Nephron progenitor cell (in vitro differentiated cells): ENCODE results near the gene SYT12.

Source experiments
- DNase-seq: peaks from one replicate; pipeline ENCODE4 v3.0.0; 2021
- H3K27ac Mint-ChIP-seq: 2 replicates; pipeline ENCODE4 v1.8.0; 2021; ENCODE audit warnings: mild to moderate bottlenecking, moderate library complexity, mixed read lengths
- H3K27me3 Mint-ChIP-seq: 2 replicates; pipeline ENCODE4 v1.8.0; 2021; ENCODE audit warnings: mild to moderate bottlenecking, low read depth, mixed read lengths; ENCODE audit not compliant: poor library complexity
- H3K36me3 Mint-ChIP-seq: 2 replicates; pipeline ENCODE4 v1.8.0; 2021; ENCODE audit warnings: low read depth, mixed read lengths
- H3K4me1 Mint-ChIP-seq: 2 replicates; pipeline ENCODE4 v1.8.0; 2021; ENCODE audit warnings: mixed read lengths
- H3K4me3 Mint-ChIP-seq: 2 replicates; pipeline ENCODE4 v1.8.0; 2021; ENCODE audit warnings: mild to moderate bottlenecking, moderate library complexity, mixed read lengths
- H3K9me3 Mint-ChIP-seq: 2 replicates; pipeline ENCODE4 v1.8.0; 2021; ENCODE audit warnings: mild to moderate bottlenecking, moderate library complexity, mixed read lengths
- TF ChIP-seq, protein P1 (sequence below): fragments of 200-600 bp; sonication (generic); IDR thresholded peaks from 2 replicates; pipeline ENCODE4 v1.5.0; 2021; ENCODE audit warnings: antibody characterized with exemption

Gene SYT12

DNA sequence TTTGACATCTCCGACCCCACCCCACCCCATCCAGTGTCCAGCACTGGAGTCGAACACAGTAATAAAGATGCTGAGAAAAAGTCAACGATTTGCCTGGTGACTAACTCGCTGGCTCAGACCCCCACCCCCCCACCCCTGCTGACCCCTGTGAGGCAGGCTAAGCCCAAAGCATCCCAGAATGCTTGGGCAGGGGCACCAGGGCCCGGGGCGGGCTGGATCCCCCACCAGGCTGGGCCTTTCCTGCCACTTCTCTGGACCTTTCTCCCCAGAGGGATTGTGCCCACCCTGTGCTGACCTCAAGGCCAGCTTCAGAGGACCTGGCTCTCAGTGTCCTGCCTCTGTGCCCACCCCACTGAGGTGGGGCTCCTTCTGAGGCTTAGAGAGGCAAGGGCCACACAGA, 46.0 kb upstream of the SYT12 start:
- no peaks in the 10 kb centered on the region for H3K36me3 Mint-ChIP-seq
- no peak overlapping the region for H3K27ac Mint-ChIP-seq
- TF ChIP-seq, protein P1, sequence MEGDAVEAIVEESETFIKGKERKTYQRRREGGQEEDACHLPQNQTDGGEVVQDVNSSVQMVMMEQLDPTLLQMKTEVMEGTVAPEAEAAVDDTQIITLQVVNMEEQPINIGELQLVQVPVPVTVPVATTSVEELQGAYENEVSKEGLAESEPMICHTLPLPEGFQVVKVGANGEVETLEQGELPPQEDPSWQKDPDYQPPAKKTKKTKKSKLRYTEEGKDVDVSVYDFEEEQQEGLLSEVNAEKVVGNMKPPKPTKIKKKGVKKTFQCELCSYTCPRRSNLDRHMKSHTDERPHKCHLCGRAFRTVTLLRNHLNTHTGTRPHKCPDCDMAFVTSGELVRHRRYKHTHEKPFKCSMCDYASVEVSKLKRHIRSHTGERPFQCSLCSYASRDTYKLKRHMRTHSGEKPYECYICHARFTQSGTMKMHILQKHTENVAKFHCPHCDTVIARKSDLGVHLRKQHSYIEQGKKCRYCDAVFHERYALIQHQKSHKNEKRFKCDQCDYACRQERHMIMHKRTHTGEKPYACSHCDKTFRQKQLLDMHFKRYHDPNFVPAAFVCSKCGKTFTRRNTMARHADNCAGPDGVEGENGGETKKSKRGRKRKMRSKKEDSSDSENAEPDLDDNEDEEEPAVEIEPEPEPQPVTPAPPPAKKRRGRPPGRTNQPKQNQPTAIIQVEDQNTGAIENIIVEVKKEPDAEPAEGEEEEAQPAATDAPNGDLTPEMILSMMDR, result no peak
- H3K4me3 Mint-ChIP-seq, result no peak overlapping the region
- no peak for DNase-seq
- H3K27me3 Mint-ChIP-seq, result peaks cover 17% of the 10 kb centered on the region
- peaks cover 11% of the 10 kb centered on the region for H3K9me3 Mint-ChIP-seq
- peaks cover 10% of the 10 kb centered on the region for H3K4me1 Mint-ChIP-seq

DNA sequence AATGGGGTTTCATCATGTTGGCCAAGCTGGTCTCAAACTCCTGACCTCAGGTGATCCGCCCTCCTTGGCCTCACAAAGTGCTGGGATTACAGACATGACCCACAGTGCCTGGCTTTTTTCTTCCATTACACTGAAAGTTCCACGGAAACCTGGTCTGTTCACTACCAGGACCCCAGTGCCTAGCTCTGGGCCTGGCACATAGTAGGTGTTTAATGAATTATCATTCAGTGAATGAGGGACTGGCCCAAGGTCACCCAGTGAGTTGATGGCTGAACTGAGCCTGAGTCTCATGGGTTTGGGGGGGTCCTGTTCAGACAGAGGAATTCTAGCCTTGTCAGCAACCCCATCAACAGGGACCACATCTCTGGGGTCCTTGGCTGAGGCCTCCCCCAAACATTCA, 44.7 kb upstream of the SYT12 start:
- no peak overlapping the region for H3K4me3 Mint-ChIP-seq
- H3K9me3 Mint-ChIP-seq, result peaks cover 11% of the 10 kb centered on the region
- DNase-seq, result no peak
- peaks cover 10% of the 10 kb centered on the region for H3K4me1 Mint-ChIP-seq
- no peaks in the 10 kb centered on the region for H3K36me3 Mint-ChIP-seq
- peaks cover 24% of the 10 kb centered on the region for H3K27me3 Mint-ChIP-seq
- no peak overlapping the region for H3K27ac Mint-ChIP-seq
- TF ChIP-seq, protein P1, result no peak

DNA sequence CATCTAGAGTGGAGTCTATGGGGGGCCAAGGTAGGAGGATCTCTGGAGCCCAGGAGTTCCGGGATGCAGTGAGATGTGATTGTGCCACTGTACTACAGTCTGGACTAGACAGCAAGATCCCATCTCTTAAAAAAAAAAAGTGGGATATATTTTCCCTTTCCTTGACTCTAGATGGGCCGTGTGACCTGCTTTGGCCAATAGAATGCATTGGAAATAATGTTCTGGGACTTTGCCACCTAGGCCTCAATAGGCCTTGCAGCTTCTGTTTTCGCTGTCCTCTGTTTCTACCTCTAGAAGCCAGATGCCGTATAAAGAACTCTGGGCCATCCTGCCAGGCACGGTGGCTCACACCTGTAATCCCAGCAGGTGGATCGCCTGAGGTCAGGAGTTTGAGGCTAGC, 44.2 kb upstream of the SYT12 start:
- TF ChIP-seq, protein P1, result no peak
- Mint-ChIP-seq H3K4me3 (no peak overlapping the region), H3K4me1 (peaks cover 10% of the 10 kb centered on the region), H3K9me3 (peaks cover 11% of the 10 kb centered on the region), H3K27me3 (peaks cover 24% of the 10 kb centered on the region), H3K27ac (no peak overlapping the region), H3K36me3 (no peaks in the 10 kb centered on the region)
- no peak for DNase-seq

DNA sequence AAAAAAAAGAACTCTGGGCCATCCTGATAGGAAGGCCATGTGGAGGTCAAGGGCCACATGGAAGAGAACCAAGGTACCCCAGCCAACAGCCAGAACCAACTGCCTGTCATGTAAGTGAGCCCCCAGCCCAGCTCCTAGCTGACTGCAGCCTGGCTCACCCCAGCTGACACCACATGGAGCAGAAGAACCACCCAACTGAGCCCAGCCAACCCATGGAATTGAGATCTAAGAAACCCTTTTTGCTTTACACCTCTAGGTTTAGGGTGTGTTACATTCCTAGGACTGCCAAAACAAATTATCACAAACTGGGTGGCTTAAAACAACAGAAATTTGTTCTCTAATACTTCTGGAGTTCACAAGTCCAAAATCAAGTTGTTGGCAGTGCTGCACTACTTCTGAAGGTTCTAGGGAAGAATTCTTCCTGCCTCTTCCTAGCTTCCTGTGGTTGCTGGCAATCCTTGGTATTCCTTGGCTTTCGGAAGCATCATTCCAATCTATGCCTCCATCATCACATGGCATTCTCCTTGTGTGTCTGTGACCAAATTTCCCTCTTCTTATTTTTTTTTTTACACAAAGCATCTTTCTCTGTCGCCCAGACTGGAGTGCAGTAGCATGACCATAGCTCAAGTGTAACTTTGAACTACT, 43.5 kb upstream of the SYT12 start:
- TF ChIP-seq, protein P1, result no peak
- no peak overlapping the region for H3K4me3 Mint-ChIP-seq
- H3K36me3 Mint-ChIP-seq, result no peaks in the 10 kb centered on the region
- no peak for DNase-seq
- H3K4me1 Mint-ChIP-seq, result peaks cover 3% of the 10 kb centered on the region
- H3K9me3 Mint-ChIP-seq, result peaks cover 11% of the 10 kb centered on the region
- H3K27me3 Mint-ChIP-seq, result peaks cover 24% of the 10 kb centered on the region
- no peak overlapping the region for H3K27ac Mint-ChIP-seq

DNA sequence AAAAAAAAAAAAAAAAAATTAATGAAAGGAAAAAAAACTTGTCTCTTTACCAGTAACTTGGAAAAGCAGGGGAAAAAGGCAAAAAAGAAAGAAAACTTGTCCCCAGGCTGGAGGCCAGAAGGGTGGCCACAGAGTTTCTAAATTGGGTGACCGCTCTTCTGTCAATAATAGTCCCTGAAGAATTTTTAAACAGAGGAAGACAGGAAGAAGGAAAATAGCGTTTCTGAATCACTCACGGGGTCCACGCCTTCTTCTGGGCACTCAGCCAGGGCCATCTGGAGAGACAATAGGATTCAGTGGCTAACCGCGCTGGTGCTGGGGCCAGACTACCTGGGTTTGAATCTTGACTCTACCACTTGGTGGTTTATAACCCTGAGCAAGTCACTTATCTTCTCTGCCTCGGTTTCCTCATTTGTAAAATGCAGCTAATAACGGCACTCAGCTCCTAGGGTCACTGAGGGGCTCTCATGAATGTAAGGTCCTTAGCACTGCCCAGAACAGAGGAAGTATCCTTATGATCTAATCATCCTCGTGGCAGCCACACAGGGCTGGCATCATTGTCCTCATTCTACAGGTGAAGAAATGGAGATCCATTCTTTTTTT, 40.9 kb upstream of the SYT12 start:
- peaks cover 26% of the 10 kb centered on the region for H3K27me3 Mint-ChIP-seq
- H3K36me3 Mint-ChIP-seq, result no peaks in the 10 kb centered on the region
- TF ChIP-seq, protein P1, result no peak
- peaks cover 9% of the 10 kb centered on the region for H3K4me1 Mint-ChIP-seq
- no peak overlapping the region for H3K4me3 Mint-ChIP-seq
- no peak for DNase-seq
- peaks cover 11% of the 10 kb centered on the region for H3K9me3 Mint-ChIP-seq
- no peak overlapping the region for H3K27ac Mint-ChIP-seq
